HepG2 (cell line): ENCODE data around the gene HCRTR1. TPM values are rescaled to one million over a fixed set of nuclear protein-coding genes. Genes with fewer than 3 reads are reported as not detected.

Experiments used
- CHCHD3 ChIP-seq: sonication (generic); formaldehyde crosslinking; IDR thresholded peaks from 2 replicates; pipeline ENCODE4 v1.8.0; 2022; ENCODE audit warnings: mild to moderate bottlenecking, missing genetic modification reagents, moderate library complexity
- CREB3 ChIP-seq: sonication (generic); formaldehyde crosslinking; IDR thresholded peaks from 2 replicates; pipeline ENCODE4 v1.5.0; 2020; ENCODE audit warnings: missing genetic modification reagents
- FOSL2 ChIP-seq: sonication (generic); formaldehyde crosslinking; IDR thresholded peaks from 2 replicates; pipeline ENCODE4 v1.4.0; 2020; ENCODE audit warnings: missing genetic modification reagents
- GMEB2 ChIP-seq: IDR thresholded peaks from 2 replicates; pipeline ENCODE4 v1.6.1; 2016; ENCODE audit warnings: missing biosample characterization, missing genetic modification reagents, low read depth
- KIAA2018 ChIP-seq: sonication (generic); formaldehyde crosslinking; IDR thresholded peaks from 2 replicates; pipeline ENCODE4 v1.5.0; 2020; ENCODE audit warnings: mild to moderate bottlenecking, missing genetic modification reagents, borderline replicate concordance
- PHF20 ChIP-seq: sonication (generic); formaldehyde crosslinking; IDR thresholded peaks from 2 replicates; pipeline ENCODE4 v1.5.0; 2020; ENCODE audit warnings: mild to moderate bottlenecking, missing genetic modification reagents
- PITX1 ChIP-seq: sonication (generic); formaldehyde crosslinking; IDR thresholded peaks from 2 replicates; pipeline ENCODE4 v1.5.1; 2020; ENCODE audit warnings: mild to moderate bottlenecking, missing genetic modification reagents
- ZFP91 ChIP-seq: sonication (generic); formaldehyde crosslinking; IDR thresholded peaks from 2 replicates; pipeline ENCODE4 v1.9.0; 2022; ENCODE audit warnings: missing genetic modification reagents, mild to moderate bottlenecking, borderline replicate concordance
- ZNF160 ChIP-seq: sonication (generic); formaldehyde crosslinking; IDR thresholded peaks from 2 replicates; pipeline ENCODE4 v1.8.0; 2022; ENCODE audit warnings: mild to moderate bottlenecking, inconsistent platforms, missing genetic modification reagents
- polyA plus RNA-seq, 8 experiments: library from polyadenylated mRNA; depleted of rRNA in 3 of 8; stranded (reverse) in 7 of 8; unstranded in 1 of 8; fragments of >200 nt; fragmentation: Illumina TruSeq in 4 of 8; extraction: Trizol in 4 of 8; gene quantifications; 2 replicates each; pipeline versions ENCODE4 v1.2.1 to v1.2.3, GENCODE V29; 2011 to 2016; ENCODE audit warnings: low read depth in 4 of 8, missing spikeins in 1 of 8, mixed read lengths in 1 of 8; ENCODE audit not compliant: insufficient read depth in 1 of 8
- total RNA-seq, 5 experiments: library from RNA; depleted of rRNA; stranded (reverse); fragments of >200 nt; fragmentation: Illumina TruSeq; extraction: Trizol; gene quantifications; 2 replicates each; pipeline ENCODE4 v1.2.3, GENCODE V29; 2016; ENCODE audit warnings: low read depth in 1 of 5

The HCRTR1 gene
- total and polyA plus RNA-seq, 2 of the 13 experiments (the other 11 are each of a cell fraction or from before 2014, with no cell fraction given): not detected

GRCh38 chr1:31664528-31664927, 47.0 kb downstream of the HCRTR1 start (continued):
- no peak for TF ChIP-seq KIAA2018 (CRISPR knock-in tag)
- no peak for TF ChIP-seq PITX1 (CRISPR knock-in tag)
- TF ChIP-seq FOSL2: no peak
- no peak for TF ChIP-seq CHCHD3 (CRISPR knock-in tag)
- TF ChIP-seq CREB3 (CRISPR knock-in tag): no peak
- TF ChIP-seq ZFP91: no peak
- no peak for TF ChIP-seq GMEB2 (CRISPR knock-in tag)
- TF ChIP-seq PHF20: no peak
- no peak for TF ChIP-seq ZNF160 (CRISPR knock-in tag)
